PC-3 (cell line): ENCODE measurements around the gene FNDC4.

Source experiments
- EZH2 ChIP-seq: fragments of 300-600 bp; sonication (generic); IDR thresholded peaks from one replicate; pipeline ENCODE4 v1.6.1; 2017; ENCODE audit warnings: antibody characterized with exemption, mild to moderate bottlenecking, low read length; ENCODE audit not compliant: unreplicated experiment
- TF ChIP-seq, protein P1 (sequence below): fragments of 300-600 bp; sonication (generic); conservative IDR thresholded peaks from 2 replicates; pipeline ENCODE4 v1.5.1; 2017; ENCODE audit warnings: antibody characterized with exemption, low read depth, mild to moderate bottlenecking, low read length

DNA sequence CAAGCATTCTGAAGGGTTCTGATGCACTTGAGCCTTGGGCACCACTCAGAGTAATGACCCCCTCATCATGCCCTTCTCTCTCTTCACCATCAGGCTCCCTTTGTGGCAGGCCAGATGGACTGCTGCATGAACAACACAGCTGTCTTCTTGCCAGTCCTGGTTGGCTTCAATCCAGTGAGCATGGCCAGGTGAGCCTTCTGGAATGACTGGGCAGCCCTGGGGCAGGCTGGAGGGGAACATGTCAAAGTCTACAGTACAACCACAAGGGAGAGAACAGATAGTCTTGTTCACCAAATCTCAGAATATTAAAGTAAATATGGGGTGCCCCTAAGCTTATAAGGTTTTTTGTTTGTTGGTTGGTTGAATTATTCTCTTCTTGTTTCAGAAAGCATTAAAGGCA is 6.0 kb upstream of the FNDC4 start:
- TF ChIP-seq, protein P1, sequence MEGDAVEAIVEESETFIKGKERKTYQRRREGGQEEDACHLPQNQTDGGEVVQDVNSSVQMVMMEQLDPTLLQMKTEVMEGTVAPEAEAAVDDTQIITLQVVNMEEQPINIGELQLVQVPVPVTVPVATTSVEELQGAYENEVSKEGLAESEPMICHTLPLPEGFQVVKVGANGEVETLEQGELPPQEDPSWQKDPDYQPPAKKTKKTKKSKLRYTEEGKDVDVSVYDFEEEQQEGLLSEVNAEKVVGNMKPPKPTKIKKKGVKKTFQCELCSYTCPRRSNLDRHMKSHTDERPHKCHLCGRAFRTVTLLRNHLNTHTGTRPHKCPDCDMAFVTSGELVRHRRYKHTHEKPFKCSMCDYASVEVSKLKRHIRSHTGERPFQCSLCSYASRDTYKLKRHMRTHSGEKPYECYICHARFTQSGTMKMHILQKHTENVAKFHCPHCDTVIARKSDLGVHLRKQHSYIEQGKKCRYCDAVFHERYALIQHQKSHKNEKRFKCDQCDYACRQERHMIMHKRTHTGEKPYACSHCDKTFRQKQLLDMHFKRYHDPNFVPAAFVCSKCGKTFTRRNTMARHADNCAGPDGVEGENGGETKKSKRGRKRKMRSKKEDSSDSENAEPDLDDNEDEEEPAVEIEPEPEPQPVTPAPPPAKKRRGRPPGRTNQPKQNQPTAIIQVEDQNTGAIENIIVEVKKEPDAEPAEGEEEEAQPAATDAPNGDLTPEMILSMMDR, result no peak
- no peak for TF ChIP-seq EZH2
